HEK293 (cell line): Measurements from ENCODE around the gene CD300LB.

Source experiments
- HOXC10 ChIP-seq: sonication (generic); formaldehyde crosslinking; IDR thresholded peaks from 2 replicates; pipeline ENCODE4 v1.8.1; 2023; ENCODE audit warnings: mild to moderate bottlenecking, missing genetic modification reagents
- SETDB1 ChIP-seq: IDR thresholded peaks from one replicate; pipeline ENCODE4 v1.6.1; 2017; ENCODE audit warnings: mild to moderate bottlenecking, low read length, moderate library complexity, mixed read lengths; ENCODE audit not compliant: insufficient read length
- SP7 ChIP-seq: fragments of 450-650 bp; formaldehyde crosslinking; IDR thresholded peaks from 2 replicates; pipeline ENCODE4 v1.5.1; 2016; ENCODE audit warnings: missing biosample characterization, missing genetic modification characterization
- ZBTB1 ChIP-seq: fragments of 450-650 bp; formaldehyde crosslinking; IDR thresholded peaks from 2 replicates; pipeline ENCODE4 v1.5.1; 2016; ENCODE audit warnings: missing biosample characterization, missing genetic modification characterization
- ZNF155 ChIP-seq: fragments of 450-650 bp; formaldehyde crosslinking; IDR thresholded peaks from 2 replicates; pipeline ENCODE4 v1.5.1; 2016; ENCODE audit warnings: missing biosample characterization, missing genetic modification characterization
- ZNF76 ChIP-seq: fragments of 450-650 bp; formaldehyde crosslinking; IDR thresholded peaks from 2 replicates; pipeline ENCODE4; 2016; ENCODE audit warnings: low read depth, missing biosample characterization, missing genetic modification characterization, borderline replicate concordance
- TF ChIP-seq, protein P1 (sequence below): fragments of 450-650 bp; IDR thresholded peaks from 2 replicates; pipeline ENCODE4 v1.5.1; 2018; ENCODE audit warnings: missing biosample characterization, missing genetic modification characterization
- TF ChIP-seq, protein P2 (sequence below): fragments of 450-650 bp; formaldehyde crosslinking; IDR thresholded peaks from 2 replicates; pipeline ENCODE4 v1.5.1; 2016; ENCODE audit warnings: missing biosample characterization, missing genetic modification characterization

DNA sequence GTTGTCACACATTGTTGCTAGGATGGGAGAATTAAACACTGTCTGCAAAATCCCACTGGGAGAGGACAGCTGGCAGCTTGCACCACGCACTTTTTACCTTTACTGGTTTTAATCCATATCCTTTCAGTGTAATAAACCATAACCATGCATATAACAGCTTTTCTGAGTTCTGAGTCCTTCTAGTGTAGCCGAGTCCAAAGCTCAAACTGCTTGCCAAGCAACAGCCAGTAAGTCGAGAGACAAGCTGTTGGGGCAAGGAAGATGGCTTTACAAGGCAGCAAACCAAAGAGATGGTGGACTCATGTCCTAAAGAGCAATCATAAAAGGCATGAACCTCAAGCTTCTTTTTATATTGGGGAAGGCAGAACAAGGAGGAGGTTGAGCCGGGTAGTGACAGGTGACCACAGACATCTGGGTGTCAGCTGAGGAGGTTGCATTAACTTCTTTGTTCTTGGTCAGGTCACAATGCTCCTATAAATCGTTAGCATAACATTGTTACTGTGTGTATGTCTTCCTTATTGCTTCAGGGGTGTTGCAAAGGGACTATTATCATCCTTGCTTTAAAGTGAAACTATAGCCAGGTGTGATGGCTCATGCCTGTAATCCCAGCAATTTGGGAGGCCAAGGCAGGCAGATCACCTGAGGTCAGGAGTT is 43.3 kb upstream of the CD300LB start:
- TF ChIP-seq, protein P1, sequence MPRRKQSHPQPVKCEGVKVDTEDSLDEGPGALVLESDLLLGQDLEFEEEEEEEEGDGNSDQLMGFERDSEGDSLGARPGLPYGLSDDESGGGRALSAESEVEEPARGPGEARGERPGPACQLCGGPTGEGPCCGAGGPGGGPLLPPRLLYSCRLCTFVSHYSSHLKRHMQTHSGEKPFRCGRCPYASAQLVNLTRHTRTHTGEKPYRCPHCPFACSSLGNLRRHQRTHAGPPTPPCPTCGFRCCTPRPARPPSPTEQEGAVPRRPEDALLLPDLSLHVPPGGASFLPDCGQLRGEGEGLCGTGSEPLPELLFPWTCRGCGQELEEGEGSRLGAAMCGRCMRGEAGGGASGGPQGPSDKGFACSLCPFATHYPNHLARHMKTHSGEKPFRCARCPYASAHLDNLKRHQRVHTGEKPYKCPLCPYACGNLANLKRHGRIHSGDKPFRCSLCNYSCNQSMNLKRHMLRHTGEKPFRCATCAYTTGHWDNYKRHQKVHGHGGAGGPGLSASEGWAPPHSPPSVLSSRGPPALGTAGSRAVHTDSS: no peak
- TF ChIP-seq, protein P2, sequence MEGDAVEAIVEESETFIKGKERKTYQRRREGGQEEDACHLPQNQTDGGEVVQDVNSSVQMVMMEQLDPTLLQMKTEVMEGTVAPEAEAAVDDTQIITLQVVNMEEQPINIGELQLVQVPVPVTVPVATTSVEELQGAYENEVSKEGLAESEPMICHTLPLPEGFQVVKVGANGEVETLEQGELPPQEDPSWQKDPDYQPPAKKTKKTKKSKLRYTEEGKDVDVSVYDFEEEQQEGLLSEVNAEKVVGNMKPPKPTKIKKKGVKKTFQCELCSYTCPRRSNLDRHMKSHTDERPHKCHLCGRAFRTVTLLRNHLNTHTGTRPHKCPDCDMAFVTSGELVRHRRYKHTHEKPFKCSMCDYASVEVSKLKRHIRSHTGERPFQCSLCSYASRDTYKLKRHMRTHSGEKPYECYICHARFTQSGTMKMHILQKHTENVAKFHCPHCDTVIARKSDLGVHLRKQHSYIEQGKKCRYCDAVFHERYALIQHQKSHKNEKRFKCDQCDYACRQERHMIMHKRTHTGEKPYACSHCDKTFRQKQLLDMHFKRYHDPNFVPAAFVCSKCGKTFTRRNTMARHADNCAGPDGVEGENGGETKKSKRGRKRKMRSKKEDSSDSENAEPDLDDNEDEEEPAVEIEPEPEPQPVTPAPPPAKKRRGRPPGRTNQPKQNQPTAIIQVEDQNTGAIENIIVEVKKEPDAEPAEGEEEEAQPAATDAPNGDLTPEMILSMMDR: no peak
- TF ChIP-seq SETDB1: no peak
- no peak for TF ChIP-seq SP7 (tag by site-specific recombination)
- TF ChIP-seq ZNF155 (tag by site-specific recombination): no peak
- TF ChIP-seq HOXC10 (CRISPR knock-in tag): no peak
- TF ChIP-seq ZBTB1 (tag by site-specific recombination): no peak
- no peak for TF ChIP-seq ZNF76 (tag by site-specific recombination)
